GM19328 (cell line): Measurements from ENCODE around the gene RGS3.
"Not testable (repeated sequence)": the region's sequence is repeated elsewhere in the genome, so short reads cannot be mapped to it uniquely, and the experiment has no call there.

Experiments used
- ATAC-seq: cut with Tn5 transposase; IDR thresholded peaks from one replicate; pipeline ENCODE4 v1.9.1; 2021; ENCODE audit warnings: mild to moderate bottlenecking, moderate library complexity; ENCODE audit not compliant: unreplicated experiment

Gene RGS3

DNA sequence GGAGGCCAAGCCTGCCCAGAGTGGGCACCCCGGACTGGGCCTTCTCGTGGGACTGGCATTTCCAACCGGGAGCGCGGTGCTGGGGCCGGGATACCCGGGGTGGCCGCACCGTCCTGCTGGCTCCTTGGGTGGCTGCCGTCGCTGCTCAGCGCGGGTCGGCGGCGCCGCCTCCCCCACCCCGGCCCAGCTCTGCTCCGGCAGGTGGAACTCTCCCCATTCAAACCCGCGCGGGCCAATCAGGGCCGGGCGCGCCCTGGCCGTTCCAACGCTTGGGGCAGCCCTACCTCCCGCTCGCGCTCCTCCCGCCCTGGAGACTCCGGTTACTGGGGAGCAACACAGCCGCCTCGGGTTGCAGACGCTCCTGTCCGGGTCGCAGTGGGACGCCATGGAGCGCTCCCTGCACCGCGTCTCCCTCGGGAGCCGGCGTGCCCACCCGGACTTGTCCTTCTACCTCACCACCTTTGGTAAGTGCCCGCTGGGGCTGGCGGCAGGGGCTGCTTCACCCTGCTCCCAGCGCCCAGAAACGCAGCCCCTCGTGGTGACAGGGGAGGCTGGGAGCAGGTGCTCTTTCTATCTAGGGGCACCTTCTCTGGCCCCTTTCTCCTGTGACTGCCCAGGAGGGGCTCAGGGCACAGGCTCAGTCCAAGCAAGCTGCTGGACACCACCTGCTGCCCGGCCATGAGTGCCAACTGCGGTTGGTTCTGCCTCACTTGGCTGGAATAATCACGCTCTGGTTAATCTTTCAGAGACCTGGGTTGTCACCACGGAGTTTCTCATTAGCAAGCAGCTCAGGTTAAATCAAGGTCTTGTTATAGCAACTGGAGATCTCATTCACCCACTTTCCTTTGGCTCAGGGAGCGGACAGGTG, at the start of gene RGS3:
Gene RGS3 (plus strand): TSS at position 310 of the 868 bp plus-strand sequence. CDS start 76 bp downstream, at position 386.
- no peak for ATAC-seq

DNA sequence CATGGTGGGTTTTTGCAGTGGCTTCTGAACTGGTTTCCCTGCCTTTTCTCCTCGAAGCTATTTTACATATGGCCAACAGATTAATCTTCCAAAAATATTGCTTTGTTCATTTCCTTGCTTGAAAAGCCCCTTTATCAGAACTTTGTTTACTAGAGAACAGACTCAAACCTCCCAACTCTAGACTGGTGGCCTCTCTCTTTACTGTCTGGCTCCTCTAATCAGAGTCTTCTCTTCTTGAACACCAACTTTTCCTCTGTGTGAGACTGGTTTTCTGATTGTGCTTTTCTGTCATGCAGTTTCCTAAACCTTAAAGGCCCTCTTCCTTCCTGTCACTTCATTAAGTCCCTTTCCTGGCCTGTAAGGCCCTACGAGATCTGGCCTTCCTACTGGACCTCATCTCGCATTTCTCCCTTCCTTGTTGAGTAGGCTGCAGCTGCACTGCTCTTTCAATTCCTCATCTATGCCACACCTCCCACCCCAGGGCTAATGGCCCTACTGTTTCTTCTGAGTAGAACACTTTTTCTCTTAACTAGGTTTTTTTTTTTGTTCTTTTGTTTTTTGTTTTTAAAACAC, 47.3 kb upstream of the RGS3 start:
- ATAC-seq, result peak; percentile 98

DNA sequence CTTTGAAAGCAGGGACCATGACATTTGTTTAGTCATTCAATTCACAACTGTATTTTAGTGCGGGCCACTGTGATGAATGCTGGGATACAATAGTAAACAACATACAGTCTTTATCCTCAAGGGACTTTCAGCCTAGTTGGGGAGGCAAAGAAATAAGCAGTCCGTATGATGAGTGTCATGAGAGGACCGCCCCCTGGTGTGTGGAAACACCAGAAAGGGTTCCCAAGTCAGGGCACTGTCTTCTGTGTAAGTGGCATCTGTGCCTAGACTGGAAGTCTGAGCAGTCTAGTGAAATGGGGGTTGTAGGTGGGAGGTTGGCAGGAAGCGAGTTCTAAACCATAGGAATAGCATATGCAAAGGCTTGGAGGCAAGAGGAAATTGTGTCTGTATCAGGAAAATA, 46.2 kb upstream of the RGS3 start:
- ATAC-seq, result no peak

DNA sequence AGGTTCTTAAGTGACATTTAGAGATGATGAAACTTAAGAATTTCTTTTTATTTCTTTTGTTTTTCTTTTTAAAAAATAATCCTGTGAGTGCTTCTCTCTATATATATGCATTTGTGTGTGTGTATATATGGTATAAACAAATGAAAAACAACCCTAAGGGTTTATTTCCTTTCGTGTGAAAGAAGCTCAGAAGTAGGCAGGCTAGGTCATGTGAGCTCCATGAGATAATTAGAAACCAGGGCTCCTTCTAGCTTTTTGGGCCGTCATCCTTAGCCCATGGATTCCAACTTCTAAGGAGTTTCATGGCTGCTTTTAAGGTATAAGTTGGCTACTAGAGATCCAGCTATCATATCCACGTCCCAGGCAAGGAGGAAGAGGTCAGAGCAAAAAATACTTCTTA, 41.8 kb upstream of the RGS3 start:
- no peak for ATAC-seq

DNA sequence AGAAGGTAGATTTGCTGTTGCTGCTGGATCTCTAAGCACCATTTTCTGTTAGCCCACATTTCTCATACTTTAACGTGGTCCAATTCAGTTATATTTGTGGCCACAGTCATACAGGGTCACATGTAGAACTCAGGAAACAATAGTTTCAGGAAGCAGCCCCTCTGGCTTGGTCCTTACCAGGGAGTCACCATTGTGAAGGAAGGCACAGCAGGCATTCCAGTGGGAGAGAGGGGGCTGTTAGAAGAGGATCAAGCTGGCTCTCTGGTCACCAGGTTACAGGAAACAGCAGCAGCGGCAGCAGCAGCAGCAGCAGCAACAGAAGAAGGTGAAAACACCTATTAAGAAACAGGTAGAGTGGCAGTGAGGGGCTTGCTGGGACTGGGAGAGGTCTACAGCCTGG, 38.5 kb upstream of the RGS3 start:
- ATAC-seq, result no peak

DNA sequence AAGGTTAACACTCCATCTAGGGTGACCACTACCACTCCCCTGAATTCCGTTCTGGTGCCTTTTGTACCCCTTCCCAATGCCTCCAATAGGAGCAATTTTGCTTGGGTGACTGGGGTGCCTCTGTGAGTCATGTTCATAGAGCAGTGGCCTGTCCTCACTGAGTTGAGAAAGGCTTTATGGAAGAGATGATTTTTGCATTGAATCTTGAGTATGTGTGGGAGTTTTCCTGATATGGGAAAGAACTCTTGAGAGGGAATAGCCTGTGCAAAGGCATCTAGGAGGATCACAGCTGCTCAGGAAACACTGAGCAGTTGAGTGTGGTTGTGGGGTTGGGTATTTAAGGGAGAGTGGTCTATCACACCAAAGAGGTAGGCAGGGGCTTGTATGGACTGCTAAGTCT, 36.8 kb upstream of the RGS3 start:
- no peak for ATAC-seq

DNA sequence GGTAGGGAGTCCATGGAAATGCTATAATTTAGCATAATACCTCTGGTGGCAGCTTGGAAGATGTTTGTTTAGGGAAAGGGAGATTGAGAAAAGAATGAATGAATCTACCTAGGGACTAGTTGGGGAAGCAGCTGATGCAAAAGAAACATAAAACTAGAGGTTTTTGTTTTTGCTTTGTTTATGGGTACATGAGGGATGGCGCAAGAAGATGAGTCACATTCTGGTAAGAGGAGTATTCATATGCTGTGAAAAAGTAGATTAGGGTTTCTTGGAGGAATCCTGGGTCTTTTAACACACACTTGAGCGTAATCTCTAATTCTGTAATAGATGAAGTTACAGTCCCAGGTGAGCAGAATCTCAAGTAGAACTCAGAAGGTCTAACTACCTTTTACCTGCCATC, 35.9 kb upstream of the RGS3 start:
- ATAC-seq, result no peak

DNA sequence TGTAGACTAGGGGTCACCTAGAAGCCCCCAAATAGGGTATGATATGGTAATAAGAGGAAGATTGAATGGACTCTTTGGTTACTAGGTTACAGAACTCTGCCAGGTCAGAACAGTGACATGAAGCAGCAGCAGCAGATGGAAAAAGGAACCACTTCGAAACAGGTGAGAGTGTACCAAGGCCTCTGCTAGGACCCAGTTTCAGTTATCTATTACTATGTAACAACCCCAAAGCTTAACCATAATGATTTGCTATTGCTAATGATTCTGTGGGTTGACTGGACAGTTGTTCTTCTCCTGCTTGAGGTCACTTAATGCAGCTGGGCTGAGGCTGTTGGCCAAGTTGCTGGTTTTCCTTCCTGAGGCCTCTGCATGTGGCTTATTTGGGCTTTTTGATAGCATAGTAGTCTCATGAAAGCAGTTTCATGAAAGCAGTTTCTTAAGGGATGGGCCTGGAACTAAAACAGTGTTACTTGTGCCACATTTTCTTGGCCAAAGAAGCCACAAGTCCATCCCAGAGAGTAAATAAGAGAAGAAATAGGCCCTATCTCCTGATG, 35.4 kb upstream of the RGS3 start:
- ATAC-seq, result no peak

DNA sequence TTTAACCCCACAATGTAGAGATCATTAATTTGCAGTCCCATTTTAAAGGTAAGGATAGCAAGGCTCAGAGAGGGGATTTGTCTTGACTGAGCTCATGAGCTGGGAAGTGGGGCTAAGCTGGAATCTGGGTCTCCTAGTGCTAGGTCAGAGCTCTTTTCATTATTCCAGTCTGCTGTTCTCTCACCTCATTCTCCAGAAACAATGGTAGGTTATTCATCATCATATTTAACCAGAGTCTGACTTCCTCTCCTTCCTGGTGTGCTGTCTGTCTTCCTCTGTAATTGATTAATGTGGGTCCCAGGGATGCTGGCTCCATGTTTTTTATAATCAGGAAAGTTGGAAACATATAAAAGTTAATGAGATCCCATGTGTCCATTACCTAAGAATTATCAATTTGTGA, 32.3 kb upstream of the RGS3 start:
- no peak for ATAC-seq

DNA sequence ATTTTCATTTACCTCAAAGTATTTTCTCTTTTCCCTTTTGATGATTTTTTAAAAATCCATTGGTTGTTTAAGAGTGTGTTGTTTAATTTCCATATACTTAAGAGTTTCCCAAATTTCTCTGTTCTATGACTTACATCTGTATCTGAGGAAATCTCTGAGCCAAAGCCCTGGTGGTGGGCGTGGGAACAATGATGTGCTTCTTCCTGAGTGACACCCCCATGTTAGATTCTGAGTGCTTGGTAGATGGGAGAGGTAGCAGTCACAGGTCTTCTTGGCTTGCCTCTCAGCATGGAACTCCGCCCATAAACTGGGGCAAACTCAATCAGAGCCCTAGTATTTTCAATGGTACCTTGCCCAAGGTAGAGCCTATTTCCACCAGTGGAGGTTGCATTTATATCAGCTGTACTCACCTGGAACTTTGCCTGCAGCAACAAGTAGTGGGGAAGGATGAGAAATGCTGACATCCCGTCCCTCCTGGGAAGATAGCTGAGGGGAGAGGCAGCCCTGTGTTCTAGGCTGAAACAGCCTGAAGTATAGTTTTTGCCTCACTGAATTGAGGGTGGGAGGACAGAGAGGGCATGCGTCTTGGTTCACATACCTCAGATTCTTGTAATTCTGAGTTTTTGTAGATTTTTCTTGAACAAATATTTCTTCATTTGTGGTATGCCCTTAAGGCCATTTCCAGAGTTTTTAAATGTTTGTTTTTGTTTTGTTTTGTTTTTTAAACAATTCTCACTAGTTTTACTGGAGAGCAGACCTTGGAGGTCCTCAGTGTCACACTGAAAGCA, 26.6 kb upstream of the RGS3 start:
- no peak for ATAC-seq

DNA sequence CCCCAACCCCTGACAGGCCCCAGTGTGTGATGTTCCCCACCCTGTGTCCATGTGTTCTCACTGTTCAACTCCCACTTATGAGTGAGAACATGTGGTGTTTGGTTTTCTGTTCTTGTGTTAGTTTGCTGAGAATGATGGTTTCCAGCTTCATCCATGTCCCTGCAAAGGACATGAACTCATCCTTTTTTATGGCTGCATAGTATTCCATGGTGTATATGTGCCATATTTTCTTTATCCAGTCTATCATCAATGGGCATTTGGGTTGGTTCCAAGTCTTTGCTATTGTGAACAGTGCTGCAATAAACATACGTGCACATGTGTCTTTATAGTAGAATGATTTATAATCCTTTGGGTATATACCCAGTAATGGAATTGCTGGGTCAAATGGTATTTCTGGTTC, 25.8 kb upstream of the RGS3 start:
- ATAC-seq, result not testable (repeated sequence)

DNA sequence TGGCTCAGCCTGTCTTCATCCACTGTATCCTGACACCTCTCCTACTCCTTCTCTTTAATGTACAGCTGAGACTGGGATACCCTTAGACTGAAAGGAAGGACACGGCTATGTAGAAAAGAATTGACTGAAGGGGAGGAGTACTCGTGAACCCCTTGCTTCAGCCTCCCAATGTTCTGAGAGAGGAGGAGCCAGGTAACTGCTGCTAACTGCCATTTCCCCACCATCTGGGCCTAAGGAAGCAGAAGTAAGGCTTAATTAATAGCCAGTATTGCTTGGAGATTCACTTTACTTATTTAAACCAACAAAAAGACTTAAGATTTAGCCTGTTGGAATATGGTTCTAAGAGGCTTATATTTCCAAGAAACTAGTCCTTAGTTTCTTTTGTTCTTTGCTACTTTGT, 18.8 kb upstream of the RGS3 start:
- ATAC-seq, result no peak

DNA sequence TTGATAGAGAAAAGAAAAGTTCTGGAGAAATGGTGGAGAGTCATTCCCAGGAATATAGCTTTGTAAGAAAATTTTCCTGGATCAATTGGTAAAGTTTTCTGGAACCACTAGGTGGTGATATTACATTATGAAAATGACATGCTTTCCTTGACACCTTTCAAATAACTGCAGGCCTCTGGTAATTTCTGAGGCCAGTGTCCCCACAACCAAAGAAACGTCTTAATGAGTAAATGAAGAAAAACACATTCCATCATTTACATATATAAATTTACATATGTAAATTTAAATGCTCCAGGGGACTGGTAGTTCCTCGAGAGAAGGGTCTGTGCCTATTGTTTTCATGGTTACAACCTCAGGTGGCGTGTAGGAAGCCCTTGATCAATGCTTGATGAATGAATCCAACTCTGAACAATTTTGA, 17.2 kb upstream of the RGS3 start:
- no peak for ATAC-seq

DNA sequence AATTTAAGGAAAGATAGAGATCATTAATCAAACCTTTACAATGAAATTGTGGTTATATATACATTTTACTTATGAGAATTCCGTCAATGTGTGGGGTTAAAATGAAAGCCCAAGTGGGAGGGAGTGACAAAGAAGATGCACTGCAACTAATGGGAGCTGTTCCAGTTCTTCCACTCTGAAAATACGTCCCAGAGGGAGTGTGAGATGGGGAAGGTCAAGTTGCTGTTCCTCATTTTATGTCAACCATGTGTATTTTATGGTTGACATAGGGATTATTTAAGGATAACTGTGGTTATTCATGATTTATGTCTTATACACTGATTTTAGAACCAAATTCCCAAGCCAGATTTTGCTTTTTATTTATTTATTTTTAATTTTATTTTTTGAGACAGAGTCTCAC, 14.2 kb upstream of the RGS3 start:
- ATAC-seq, result no peak

DNA sequence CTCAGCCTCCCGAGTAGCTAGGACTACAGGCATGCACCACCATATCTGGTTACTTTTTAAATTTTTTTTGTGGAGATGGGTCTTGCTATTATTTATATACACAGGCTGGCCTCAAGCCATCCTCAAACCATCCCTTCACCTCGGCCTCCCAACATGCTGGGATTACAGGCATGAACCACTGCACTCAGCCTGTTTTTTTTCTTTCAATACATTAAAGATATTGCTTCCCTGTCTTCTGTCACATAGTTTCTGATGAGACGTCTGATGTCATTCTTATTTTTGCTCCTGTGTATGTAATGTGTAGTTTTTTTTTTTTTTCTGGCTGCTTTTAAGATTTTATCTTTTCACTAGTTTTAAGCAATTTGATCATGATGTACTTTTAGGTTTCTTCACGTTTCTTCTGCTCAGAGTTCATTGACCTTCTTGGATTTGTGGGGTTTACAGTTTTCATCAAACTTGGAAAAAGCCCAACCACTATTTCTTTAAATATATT, 11.4 kb upstream of the RGS3 start:
- no peak for ATAC-seq

DNA sequence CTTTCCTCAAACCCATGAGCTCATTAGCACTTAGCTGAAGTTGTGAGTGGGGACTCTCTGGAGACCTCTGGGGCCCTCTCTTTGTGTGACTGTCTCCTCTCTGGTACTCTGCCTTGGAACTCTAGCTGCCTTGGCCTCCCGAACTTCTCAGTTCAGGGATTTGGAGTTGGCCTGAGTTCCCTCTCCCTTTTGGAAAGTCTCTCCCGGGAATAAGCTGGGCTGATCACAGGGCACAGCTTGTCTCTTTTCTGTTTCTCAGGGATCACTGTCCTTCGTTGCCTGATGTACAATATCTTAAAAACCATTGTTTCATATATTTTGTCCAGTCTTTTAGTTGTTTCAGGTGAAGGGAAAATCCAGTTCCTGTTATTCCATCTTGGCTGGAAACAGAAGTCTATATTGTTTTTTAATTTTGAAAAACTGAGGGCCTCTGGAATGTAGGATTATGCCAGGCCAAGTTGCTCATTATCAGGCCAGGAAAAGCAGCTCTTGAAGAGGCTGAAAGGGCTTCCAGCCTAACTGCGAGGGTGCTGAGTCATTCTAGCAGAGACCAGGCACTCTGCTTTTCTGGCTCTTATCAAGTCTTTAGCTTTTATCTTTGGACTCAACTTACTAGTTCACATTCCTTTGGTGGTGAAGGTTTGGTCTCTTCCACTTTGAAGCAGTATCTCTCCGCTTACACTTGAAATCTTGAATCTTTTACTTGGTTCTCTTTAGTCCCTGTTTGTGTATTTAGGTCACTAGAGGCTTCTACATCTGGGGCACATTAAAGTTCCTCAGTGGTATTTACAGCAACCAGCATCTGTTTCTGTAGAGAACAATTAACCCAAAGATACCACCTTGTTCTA, 8.4 kb upstream of the RGS3 start:
- no peak for ATAC-seq

DNA sequence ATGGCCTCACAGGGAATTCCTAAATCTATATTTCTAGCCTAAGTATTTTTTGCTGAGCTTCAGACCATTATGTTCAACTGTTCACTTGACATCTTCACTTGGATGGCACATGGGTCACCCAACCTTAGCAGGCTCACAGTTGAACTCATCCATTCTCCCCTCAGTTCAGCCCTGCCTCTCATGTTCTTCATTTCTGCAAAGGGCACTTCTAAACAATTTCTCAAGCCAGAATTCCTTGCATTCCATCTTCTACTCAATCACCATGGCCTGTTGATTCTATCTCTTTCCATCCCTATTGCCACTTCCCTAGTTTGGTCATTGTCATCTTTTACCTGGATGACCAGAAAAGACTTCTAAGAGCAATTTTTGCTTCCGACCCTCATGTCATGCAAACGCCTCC, 7.3 kb upstream of the RGS3 start:
- no peak for ATAC-seq

DNA sequence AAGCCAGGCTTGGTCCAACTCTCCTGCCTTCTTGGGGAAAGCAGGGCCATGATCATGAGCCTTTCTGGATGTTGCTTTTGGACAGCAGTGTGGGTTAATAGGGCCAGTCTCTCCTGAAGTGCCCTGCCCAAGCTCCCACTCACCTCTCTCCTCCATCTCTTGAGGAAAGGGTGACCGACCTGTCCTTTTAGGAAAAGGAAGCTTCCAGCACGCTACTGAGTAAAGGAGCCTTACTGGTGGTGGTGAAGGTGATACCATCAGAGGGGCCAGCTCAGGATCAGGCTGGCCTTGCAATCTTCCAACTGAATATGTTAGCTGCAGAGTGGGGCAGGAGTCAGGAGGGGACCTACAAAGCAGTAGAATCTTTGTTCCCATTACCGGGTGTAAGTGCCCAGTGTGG, 2.2 kb upstream of the RGS3 start:
- ATAC-seq, result no peak

DNA sequence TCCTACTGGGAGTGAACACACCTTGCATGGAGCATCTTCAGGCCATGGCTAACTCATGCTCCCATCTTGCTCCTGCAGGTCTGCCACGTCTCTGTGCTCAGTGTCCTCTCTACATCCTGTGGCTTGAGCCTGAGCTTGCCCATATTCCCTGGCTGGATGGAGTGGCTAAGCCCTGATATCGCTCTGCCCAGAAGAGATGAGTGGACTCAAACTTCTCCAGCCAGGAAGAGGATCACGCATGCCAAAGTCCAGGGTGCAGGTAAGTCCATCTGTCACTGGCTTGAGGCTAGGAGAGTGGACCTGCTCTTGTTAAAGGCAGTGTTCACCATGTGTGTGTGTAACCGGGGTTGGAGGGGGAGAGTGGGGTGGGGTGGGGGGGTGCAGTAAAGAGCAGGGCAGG, 1.6 kb upstream of the RGS3 start:
- no peak for ATAC-seq

DNA sequence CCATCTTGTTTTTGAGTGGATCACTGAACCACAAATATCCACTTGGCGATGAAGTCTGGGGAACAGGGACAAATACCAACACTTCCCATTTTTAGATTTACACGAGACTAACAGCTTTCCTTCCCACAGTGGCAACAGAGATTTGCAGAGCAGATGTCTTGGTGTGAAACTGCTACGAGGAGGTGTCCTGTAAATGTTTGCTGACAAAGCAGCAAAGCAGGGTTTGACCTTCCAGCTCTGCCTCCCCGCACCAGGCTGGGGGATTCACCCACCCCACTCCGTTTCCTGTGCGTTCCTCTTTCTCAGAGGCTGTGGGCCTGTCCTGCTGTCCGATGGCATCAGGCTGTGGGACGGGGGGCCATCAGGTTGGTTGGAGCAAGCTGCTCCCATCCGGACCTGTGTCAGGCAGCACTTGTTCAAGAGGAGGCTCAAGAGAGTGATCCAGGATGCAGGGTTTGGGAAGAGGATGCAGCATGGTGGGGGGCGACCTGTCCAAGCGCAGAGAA, 693 bp upstream of the RGS3 start:
- ATAC-seq, result no peak
